B cell (primary cell): ENCODE data around the gene TTC1. TPM values are rescaled to one million over a fixed set of nuclear protein-coding genes. Genes with fewer than 3 reads are reported as not detected.
"Not testable (repeated sequence)": the region's sequence is repeated elsewhere in the genome, so short reads cannot be mapped to it uniquely, and the experiment has no call there.

Experiments
- ATAC-seq: fragments of 200-7000 bp; cut with Tn5 transposase; one replicate; pipeline ENCODE4 v1.10.0; 2021; ENCODE audit warnings: low read depth, mild to moderate bottlenecking, moderate number of reproducible peaks, moderate library complexity
- CTCF ChIA-PET: fragments of 350-600 bp; sonication (Branson Sonifier 250); formaldehyde crosslinking; loops from one replicate; lab custom pipeline; 2021; ENCODE audit warnings: antibody characterized with exemption, inconsistent platforms; lab: Charles Lee
- POLR2A ChIA-PET: fragments of 350-600 bp; sonication (Branson Sonifier 250); formaldehyde crosslinking; loops from one replicate; lab custom pipeline; 2021; ENCODE audit warnings: antibody characterized with exemption; lab: Charles Lee
- DNase-seq: peaks from one replicate; pipeline ENCODE4 v3.0.0; 2013
- H2AFZ ChIP-seq: 2 replicates; pipeline ENCODE4 v1.6.1; 2012; ENCODE audit warnings: mild to moderate bottlenecking, low read depth, low read length; ENCODE audit not compliant: insufficient read depth, poor library complexity, severe bottlenecking
- H3K27ac ChIP-seq, 2 donors: 1 replicate in 1 of 2; 2 replicates in 1 of 2; pipeline ENCODE4 v1.5.1; 2012 to 2013; ENCODE audit warnings: low read length in 2 of 2, mild to moderate bottlenecking in 2 of 2, moderate library complexity in 1 of 2
- H3K27me3 ChIP-seq, 4 experiments: fragments of 200-600 bp in 1 of 4; sonication (generic) in 1 of 4; replicated peaks in 1 of 4; 1 replicate in 2 of 4; 2 replicates in 2 of 4; pipeline versions ENCODE4 v1.6.1 to v1.7.0; 2013 to 2016; ENCODE audit warnings: low read length in 3 of 4, mild to moderate bottlenecking in 2 of 4, mixed read lengths in 1 of 4, moderate library complexity in 1 of 4; ENCODE audit not compliant: insufficient read depth in 4 of 4, control insufficient read depth in 3 of 4; ENCODE audit errors: control extremely low read depth in 1 of 4
- H3K36me3 ChIP-seq, 2 experiments: replicated peaks in 1 of 2; 1 replicate in 1 of 2; 2 replicates in 1 of 2; pipeline versions ENCODE4 v1.6.1 to v1.7.1; 2013; ENCODE audit warnings: low read length in 1 of 2; ENCODE audit not compliant: insufficient read depth in 2 of 2, control insufficient read depth in 1 of 2; ENCODE audit errors: control extremely low read depth in 1 of 2, extremely low read depth in 1 of 2
- H3K4me1 ChIP-seq, 2 donors: fragments of 200-600 bp in 1 of 2; sonication (generic) in 1 of 2; 1 replicate in 1 of 2; 2 replicates in 1 of 2; pipeline versions ENCODE4 v1.5.1 to v1.6.1; 2013 to 2017; ENCODE audit warnings: low read length in 2 of 2; ENCODE audit not compliant: control insufficient read depth in 2 of 2, insufficient read depth in 2 of 2
- H3K4me2 ChIP-seq: replicated peaks from 2 replicates; pipeline ENCODE3; 2012; ENCODE audit warnings: mild to moderate bottlenecking, low read depth, low read length; ENCODE audit not compliant: poor library complexity, severe bottlenecking
- H3K4me3 ChIP-seq, 5 experiments: fragments of 200-600 bp in 1 of 5; sonication (generic) in 1 of 5; 1 replicate in 3 of 5; 2 replicates in 2 of 5; pipeline versions ENCODE4 v1.5.1 to v1.7.0; 2011 to 2016; ENCODE audit warnings: low read length in 4 of 5, mild to moderate bottlenecking in 4 of 5, low read depth in 2 of 5, control low read depth in 1 of 5, moderate library complexity in 1 of 5; ENCODE audit not compliant: insufficient read depth in 1 of 5; ENCODE audit errors: control extremely low read depth in 1 of 5, extremely low read depth in 1 of 5
- H3K79me2 ChIP-seq: fragments of 200-600 bp; sonication (generic); one replicate; pipeline ENCODE4 v1.6.0; 2016; ENCODE audit warnings: low read length; ENCODE audit not compliant: control insufficient read depth, insufficient read depth
- H3K9ac ChIP-seq: fragments of 200-600 bp; sonication (generic); 2 replicates; pipeline ENCODE4 v1.6.1; 2017; ENCODE audit warnings: mild to moderate bottlenecking, low read length, moderate library complexity
- H3K9me3 ChIP-seq, 3 donors: one replicate each; pipeline versions ENCODE4 v1.6.1 to v1.7.1; 2013; ENCODE audit warnings: low read length in 2 of 3; ENCODE audit not compliant: control insufficient read depth in 2 of 3, insufficient read depth in 1 of 3; ENCODE audit errors: control extremely low read depth in 1 of 3
- H4K20me1 ChIP-seq: 2 replicates; pipeline ENCODE4 v1.6.0; 2012; ENCODE audit warnings: mild to moderate bottlenecking, low read length; ENCODE audit not compliant: insufficient read depth, control insufficient read depth, poor library complexity, severe bottlenecking
- H3K27ac Mint-ChIP-seq: one replicate; pipeline ENCODE4 v1.8.0; 2021; ENCODE audit warnings: mixed read lengths
- H3K27me3 Mint-ChIP-seq: one replicate; pipeline ENCODE4 v1.8.0; 2021; ENCODE audit warnings: mixed read lengths
- H3K4me1 Mint-ChIP-seq: one replicate; pipeline ENCODE4 v1.8.0; 2021; ENCODE audit warnings: mixed read lengths
- H3K4me3 Mint-ChIP-seq: one replicate; pipeline ENCODE4 v1.8.0; 2021; ENCODE audit warnings: mixed read lengths
- H3K9me3 Mint-ChIP-seq: one replicate; pipeline ENCODE4 v1.8.0; 2022; ENCODE audit warnings: mixed read lengths; ENCODE audit not compliant: insufficient read depth
- EZH2 ChIP-seq: IDR thresholded peaks from 2 replicates; pipeline ENCODE4 v1.6.1; 2012; ENCODE audit warnings: borderline replicate concordance, low read depth, mild to moderate bottlenecking, moderate library complexity, low read length; ENCODE audit not compliant: insufficient read depth, poor library complexity, severe bottlenecking
- WGBS: methylation state at CpG from one replicate; pipeline ENCODE4 v1.1.5; 2013; ENCODE audit warnings: missing lambda C conversion rate; ENCODE audit not compliant: insufficient coverage; 5-methylcytosine and 5-hydroxymethylcytosine counted together
- intact Hi-C: fragments of 100-400 bp; cut with micrococcal nuclease; formaldehyde crosslinking; loops from one replicate; pipeline ENCODE4 v1.10.0; 2022
- polyA plus RNA-seq: library from polyadenylated mRNA; depleted of rRNA; stranded (reverse); fragments of >200 nt; gene quantifications from 2 replicates; pipeline ENCODE4 v1.2.3, GENCODE V29; 2012
- total RNA-seq, 2 donors: library from RNA; stranded (reverse); fragments of 120-200 nt in 1 of 2; gene quantifications; 1 replicate in 1 of 2; 2 replicates in 1 of 2; pipeline versions ENCODE4 v1.2.3 to v1.2.4, GENCODE V29; 2013 to 2022
- TF ChIP-seq, protein P1 (sequence below): fragments of 200-600 bp; IDR thresholded peaks from one replicate; pipeline ENCODE4 v1.8.0; 2022; ENCODE audit warnings: antibody characterized with exemption, mild to moderate bottlenecking

TTC1 gene
- total and polyA plus RNA-seq, 2 donors (not counting 1 experiment from before 2014, with no cell fraction given), result 12.1 to 40.4 TPM

DNA sequence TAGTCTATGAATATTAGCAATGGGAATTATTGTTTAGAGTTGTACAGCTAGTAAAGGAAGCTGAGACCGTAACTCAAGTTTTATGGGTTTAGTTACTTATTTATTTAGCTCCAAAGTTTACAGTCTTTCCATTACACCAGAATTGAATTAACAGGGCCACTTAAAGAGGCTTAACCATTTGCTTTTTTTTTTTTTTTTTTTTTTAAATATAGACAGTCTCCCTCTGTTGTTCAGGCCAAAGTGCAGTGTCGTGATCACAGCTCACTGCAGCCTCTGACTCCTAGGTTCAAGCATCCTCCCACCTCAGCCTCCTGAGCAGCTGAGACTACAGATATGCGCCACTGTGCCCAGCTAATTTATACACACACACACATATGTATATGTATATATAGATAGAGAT, 1.4 kb upstream of the TTC1 start:
- no peak overlapping the region for H3K4me3 Mint-ChIP-seq
- ChIA-PET POLR2A (interaction anchor here (0.6 to 0.7 kb wide), 2 partner anchors 877 to 907 kb away, joined by 6 to 12 read pairs; no protein-coding TSS in a partner anchor), CTCF (interaction anchor here (0.6 to 3.5 kb wide), 4 partner anchors 14 to 851 kb away, joined by 3 to 25 read pairs (median 4); partner anchors contain the start of gene SLU7)
- Histone ChIP-seq H2AFZ (peak overlapping the region; percentile 97), H4K20me1 (no peaks in the 10 kb centered on the region), H3K4me1 (peaks cover 18 to 19% of the 10 kb centered on the region in 2 donors), H3K9ac (no peak overlapping the region), H3K4me2 (no peak overlapping the region), H3K27me3 (no peaks in the 10 kb centered on the region), H3K27ac (no peak overlapping the region), H3K4me3 (no peak overlapping the region), H3K36me3 (peaks cover 0 to 7% of the 10 kb centered on the region in 2 experiments), H3K79me2 (peaks cover 38% of the 10 kb centered on the region), H3K9me3 (no peaks in the 10 kb centered on the region)
- intact Hi-C loops, result loop anchor here (5.0 to 10.0 kb wide), 3 partner anchors 407 to 800 kb away; partner anchors contain the start of genes IL12B, RNF145 and SLU7
- WGBS, result no CpG with 5 or more reads among the region's 3 CpGs
- peaks cover 25% of the 10 kb centered on the region for H3K4me1 Mint-ChIP-seq
- TF ChIP-seq, protein P1, sequence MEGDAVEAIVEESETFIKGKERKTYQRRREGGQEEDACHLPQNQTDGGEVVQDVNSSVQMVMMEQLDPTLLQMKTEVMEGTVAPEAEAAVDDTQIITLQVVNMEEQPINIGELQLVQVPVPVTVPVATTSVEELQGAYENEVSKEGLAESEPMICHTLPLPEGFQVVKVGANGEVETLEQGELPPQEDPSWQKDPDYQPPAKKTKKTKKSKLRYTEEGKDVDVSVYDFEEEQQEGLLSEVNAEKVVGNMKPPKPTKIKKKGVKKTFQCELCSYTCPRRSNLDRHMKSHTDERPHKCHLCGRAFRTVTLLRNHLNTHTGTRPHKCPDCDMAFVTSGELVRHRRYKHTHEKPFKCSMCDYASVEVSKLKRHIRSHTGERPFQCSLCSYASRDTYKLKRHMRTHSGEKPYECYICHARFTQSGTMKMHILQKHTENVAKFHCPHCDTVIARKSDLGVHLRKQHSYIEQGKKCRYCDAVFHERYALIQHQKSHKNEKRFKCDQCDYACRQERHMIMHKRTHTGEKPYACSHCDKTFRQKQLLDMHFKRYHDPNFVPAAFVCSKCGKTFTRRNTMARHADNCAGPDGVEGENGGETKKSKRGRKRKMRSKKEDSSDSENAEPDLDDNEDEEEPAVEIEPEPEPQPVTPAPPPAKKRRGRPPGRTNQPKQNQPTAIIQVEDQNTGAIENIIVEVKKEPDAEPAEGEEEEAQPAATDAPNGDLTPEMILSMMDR, result no peak
- no peak for TF ChIP-seq EZH2
- peaks cover 7% of the 10 kb centered on the region for H3K27me3 Mint-ChIP-seq
- H3K27ac Mint-ChIP-seq, result no peak overlapping the region
- ATAC-seq (no peak), DNase-seq (no peak)
- no peaks in the 10 kb centered on the region for H3K9me3 Mint-ChIP-seq

GRCh38 chr5:160008529-160008876, 436 bp upstream of the TTC1 start:
- H3K27me3 ChIP-seq, DNase-seq, ATAC-seq, H3K9me3 ChIP-seq, H3K9me3 Mint-ChIP-seq, H4K20me1 ChIP-seq, H3K27me3 Mint-ChIP-seq: not testable (repeated sequence)
- Histone ChIP-seq H3K79me2 (peaks cover 47% of the 10 kb centered on the region), H3K9ac (peak overlapping the region; percentile 31), H3K27ac (peak overlapping the region in 1 of 2 donors; percentile 96), H3K4me3 (peak overlapping the region in 4 of 5 experiments; percentile 85 to 100 (median 98)), H3K4me2 (peak overlapping the region; percentile 82), H3K36me3 (peaks cover 0 to 11% of the 10 kb centered on the region in 2 experiments), H3K4me1 (peaks cover 18 to 19% of the 10 kb centered on the region in 2 donors), H2AFZ (peak overlapping the region; percentile 97)
- WGBS, result 89% methylated on average over 7 of the region's 14 CpGs
- intact Hi-C loops, result loop anchor here (5.0 to 10.0 kb wide), 3 partner anchors 406 to 801 kb away; partner anchors contain the start of genes IL12B, RNF145 and SLU7
- Mint-ChIP-seq H3K27ac (peak overlapping the region; percentile 32), H3K4me1 (peaks cover 25% of the 10 kb centered on the region), H3K4me3 (peak overlapping the region; percentile 87)
- ChIA-PET POLR2A (interaction anchor here (1.1 kb wide), 1 partner anchor 13 kb away, joined by 4 read pairs; no protein-coding TSS in a partner anchor), CTCF (interaction anchor here (1.4 to 3.8 kb wide), 4 partner anchors 12 to 722 kb away, joined by 5 to 34 read pairs (median 16); no protein-coding TSS in a partner anchor)
